ENCODE results near the gene NBEA. TPM values are rescaled to one million over a fixed set of nuclear protein-coding genes. Genes with fewer than 3 reads are reported as not detected.

The NBEA gene
- total RNA-seq, 4 donors from 2014 or later, result 21.5 to 60.4 (median 27.9) TPM

GRCh38 chr13:35594096-35594495 is 652.0 kb downstream of the NBEA start:
- Histone ChIP-seq H3K4me1 (no peaks in the 10 kb centered on the region), H3K9me3 (no peaks in the 10 kb centered on the region), H3K27me3 (no peaks in the 10 kb centered on the region), H3K36me3 (no peaks in the 10 kb centered on the region), H3K27ac (no peak overlapping the region), H3K4me3 (replicated peaks in 1 of 3) (no peak overlapping the region)
- WGBS, 2 donors, result 93 to 96% methylated on average over 1 of the region's 1 CpG
- TF ChIP-seq, protein P1, sequence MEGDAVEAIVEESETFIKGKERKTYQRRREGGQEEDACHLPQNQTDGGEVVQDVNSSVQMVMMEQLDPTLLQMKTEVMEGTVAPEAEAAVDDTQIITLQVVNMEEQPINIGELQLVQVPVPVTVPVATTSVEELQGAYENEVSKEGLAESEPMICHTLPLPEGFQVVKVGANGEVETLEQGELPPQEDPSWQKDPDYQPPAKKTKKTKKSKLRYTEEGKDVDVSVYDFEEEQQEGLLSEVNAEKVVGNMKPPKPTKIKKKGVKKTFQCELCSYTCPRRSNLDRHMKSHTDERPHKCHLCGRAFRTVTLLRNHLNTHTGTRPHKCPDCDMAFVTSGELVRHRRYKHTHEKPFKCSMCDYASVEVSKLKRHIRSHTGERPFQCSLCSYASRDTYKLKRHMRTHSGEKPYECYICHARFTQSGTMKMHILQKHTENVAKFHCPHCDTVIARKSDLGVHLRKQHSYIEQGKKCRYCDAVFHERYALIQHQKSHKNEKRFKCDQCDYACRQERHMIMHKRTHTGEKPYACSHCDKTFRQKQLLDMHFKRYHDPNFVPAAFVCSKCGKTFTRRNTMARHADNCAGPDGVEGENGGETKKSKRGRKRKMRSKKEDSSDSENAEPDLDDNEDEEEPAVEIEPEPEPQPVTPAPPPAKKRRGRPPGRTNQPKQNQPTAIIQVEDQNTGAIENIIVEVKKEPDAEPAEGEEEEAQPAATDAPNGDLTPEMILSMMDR (IDR thresholded peaks at IDR 0.05), result no peak
- TF ChIP-seq POLR2A (IDR thresholded peaks at IDR 0.05), result no peak
- no peak for DNase-seq
- intact Hi-C loops (cut with DNase I), result no loop called here

- Histone ChIP-seq H3K27me3 (no peaks in the 10 kb centered on the region), H3K36me3 (no peaks in the 10 kb centered on the region), H3K9me3 (no peaks in the 10 kb centered on the region), H3K4me1 (no peaks in the 10 kb centered on the region), H3K4me3 (replicated peaks in 1 of 3) (no peak overlapping the region), H3K27ac (no peak overlapping the region)
- no peak for DNase-seq
- intact Hi-C loops (cut with DNase I), result no loop called here
- TF ChIP-seq POLR2A (IDR thresholded peaks at IDR 0.05), result no peak
- TF ChIP-seq, protein P1 (IDR thresholded peaks at IDR 0.05), result no peak
Measured at GRCh38 chr13:35595181-35595580, 653.1 kb downstream of the NBEA start.

DNA sequence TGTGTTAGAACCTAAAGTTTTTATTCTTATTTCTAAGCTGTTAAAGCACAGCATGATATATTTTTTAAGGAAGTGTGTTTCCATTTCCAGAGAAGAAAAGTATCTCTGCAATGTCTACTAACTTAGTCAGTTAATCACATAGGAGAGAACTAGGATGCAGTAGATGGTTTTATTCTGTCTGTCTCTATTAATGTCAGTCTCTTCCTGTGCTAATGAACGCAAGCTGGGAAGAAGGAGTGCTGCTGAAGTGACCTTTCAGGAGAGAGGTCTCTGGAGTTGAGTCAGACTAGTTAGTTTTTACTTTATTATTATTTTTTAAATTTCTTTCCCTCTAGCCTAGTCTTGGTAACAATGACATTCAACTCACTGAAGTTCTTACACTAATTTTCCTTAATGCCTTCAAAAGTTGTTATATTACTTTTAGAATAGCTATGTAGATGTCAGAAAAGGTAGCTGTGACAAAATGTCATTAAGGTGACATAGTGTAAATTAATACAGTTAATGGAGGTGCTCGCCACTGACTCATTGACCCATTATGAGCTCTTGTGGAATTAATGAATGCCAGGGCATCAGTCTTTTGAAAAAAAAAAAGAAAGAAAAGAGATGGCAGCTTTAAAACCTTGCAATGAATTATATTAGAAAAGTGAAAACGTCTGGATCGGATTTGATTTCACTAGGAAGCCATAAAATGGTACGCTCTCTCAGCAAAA is 654.4 kb downstream of the NBEA start:
- Histone ChIP-seq H3K4me3 (replicated peaks in 1 of 3) (no peak overlapping the region), H3K4me1 (no peaks in the 10 kb centered on the region), H3K9me3 (no peaks in the 10 kb centered on the region), H3K27me3 (no peaks in the 10 kb centered on the region), H3K36me3 (no peaks in the 10 kb centered on the region), H3K27ac (no peak overlapping the region)
- no peak for TF ChIP-seq POLR2A (IDR thresholded peaks at IDR 0.05)
- TF ChIP-seq, protein P1 (IDR thresholded peaks at IDR 0.05), result no peak
- intact Hi-C loops (cut with DNase I), result no loop called here
- DNase-seq, result no peak
- WGBS, 2 donors, result 94 to 96% methylated on average over 5 of the region's 5 CpGs

DNA sequence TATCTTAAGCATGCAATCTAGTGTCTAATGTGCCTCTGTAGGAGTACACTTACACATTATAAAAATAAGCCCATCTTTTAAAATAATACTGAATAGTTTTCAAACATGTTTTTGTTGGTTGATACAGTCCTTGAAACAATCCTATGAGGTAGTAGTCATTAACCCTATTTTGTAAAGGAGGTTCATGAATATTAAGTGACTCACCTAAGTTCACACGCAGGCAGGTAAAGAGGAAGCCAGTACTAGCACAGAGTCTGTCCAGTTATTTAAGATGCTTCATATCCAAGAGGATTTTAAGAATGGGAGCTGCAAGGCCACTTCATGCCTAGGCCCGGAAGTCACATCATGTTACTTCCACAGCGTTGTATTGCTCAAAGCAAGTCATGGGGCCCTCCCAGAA is 655.4 kb downstream of the NBEA start:
- intact Hi-C loops (cut with DNase I), result no loop called here
- Histone ChIP-seq H3K4me1 (no peaks in the 10 kb centered on the region), H3K9me3 (no peaks in the 10 kb centered on the region), H3K4me3 (replicated peaks in 1 of 3) (no peak overlapping the region), H3K27ac (no peak overlapping the region), H3K27me3 (no peaks in the 10 kb centered on the region), H3K36me3 (no peaks in the 10 kb centered on the region)
- no peak for TF ChIP-seq POLR2A (IDR thresholded peaks at IDR 0.05)
- TF ChIP-seq, protein P1 (IDR thresholded peaks at IDR 0.05), result no peak
- no peak for DNase-seq
- WGBS, 2 donors, result 95% methylated on average over 3 of the region's 3 CpGs

GRCh38 chr13:35598233-35598632 is 656.2 kb downstream of the NBEA start:
- Histone ChIP-seq H3K4me3 (replicated peaks in 1 of 3) (no peak overlapping the region), H3K36me3 (no peaks in the 10 kb centered on the region), H3K27ac (no peak overlapping the region), H3K9me3 (no peaks in the 10 kb centered on the region), H3K27me3 (no peaks in the 10 kb centered on the region), H3K4me1 (no peaks in the 10 kb centered on the region)
- intact Hi-C loops (cut with DNase I), result no loop called here
- WGBS, 2 donors, result 63 to 69% methylated on average over 3 of the region's 3 CpGs
- TF ChIP-seq, protein P1 (IDR thresholded peaks at IDR 0.05), result no peak
- TF ChIP-seq POLR2A (IDR thresholded peaks at IDR 0.05), result no peak
- no peak for DNase-seq

Measured in thyroid gland (tissue), 4 donors.